CD14-positive monocyte (primary cell): ENCODE measurements around the gene RBM46. TPM values are rescaled to one million over a fixed set of nuclear protein-coding genes. Genes with fewer than 3 reads are reported as not detected.

ENCODE experiments used
- DNase-seq, 3 donors: peaks; one replicate each; pipeline ENCODE4 v3.0.0-alpha.2; 2011 to 2022
- H2AFZ ChIP-seq: 2 replicates; pipeline ENCODE4 v1.6.0; 2012; ENCODE audit warnings: mild to moderate bottlenecking, low read depth, low read length, inconsistent platforms; ENCODE audit not compliant: insufficient read depth, poor library complexity, severe bottlenecking
- H3K27ac ChIP-seq, 2 donors: 1 replicate in 1 of 2; 2 replicates in 1 of 2; pipeline ENCODE4 v1.5.1; 2012 to 2013; ENCODE audit warnings: low read length in 2 of 2, control low read depth in 1 of 2, inconsistent platforms in 1 of 2, low read depth in 1 of 2, mild to moderate bottlenecking in 1 of 2
- H3K27me3 ChIP-seq, 2 donors: one replicate each; pipeline versions ENCODE4 v1.6.0 to v1.6.1; 2011 to 2013; ENCODE audit warnings: low read length in 2 of 2; ENCODE audit not compliant: control insufficient read depth in 2 of 2, insufficient read depth in 2 of 2
- H3K36me3 ChIP-seq, 2 donors: replicated peaks in 1 of 2; 1 replicate in 1 of 2; 2 replicates in 1 of 2; pipeline versions ENCODE4 v1.5.1 to v1.6.1; 2012 to 2013; ENCODE audit warnings: low read length in 2 of 2, control low read depth in 1 of 2, inconsistent platforms in 1 of 2, mild to moderate bottlenecking in 1 of 2; ENCODE audit not compliant: insufficient read depth in 2 of 2, control insufficient read depth in 1 of 2
- H3K4me1 ChIP-seq, 2 donors: 1 replicate in 1 of 2; 2 replicates in 1 of 2; pipeline versions ENCODE4 v1.5.1 to v1.6.1; 2012 to 2013; ENCODE audit warnings: low read length in 2 of 2, control low read depth in 1 of 2, inconsistent platforms in 1 of 2, mild to moderate bottlenecking in 1 of 2, moderate library complexity in 1 of 2; ENCODE audit not compliant: insufficient read depth in 2 of 2, control insufficient read depth in 1 of 2
- H3K4me2 ChIP-seq: replicated peaks from 2 replicates; pipeline ENCODE3; 2012; ENCODE audit warnings: low read length, moderate library complexity, mild to moderate bottlenecking; ENCODE audit not compliant: poor library complexity, severe bottlenecking; ENCODE audit errors: extremely low read depth
- H3K4me3 ChIP-seq, 3 experiments: fragments of 200-600 bp in 1 of 3; sonication (generic) in 1 of 3; replicated peaks in 1 of 3; 1 replicate in 2 of 3; 2 replicates in 1 of 3; pipeline ENCODE4 v1.5.1; 2011 to 2013; ENCODE audit warnings: low read length in 3 of 3, mild to moderate bottlenecking in 3 of 3, control low read depth in 2 of 3, low read depth in 2 of 3, inconsistent platforms in 1 of 3, moderate library complexity in 1 of 3
- H3K79me2 ChIP-seq: 2 replicates; pipeline ENCODE4 v1.6.0; 2012; ENCODE audit warnings: mild to moderate bottlenecking, control low read depth, inconsistent platforms, low read length, moderate library complexity; ENCODE audit not compliant: insufficient read depth
- H3K9ac ChIP-seq: 2 replicates; pipeline ENCODE4 v1.6.0; 2017; ENCODE audit warnings: low read length, mild to moderate bottlenecking; ENCODE audit not compliant: insufficient read depth, poor library complexity, severe bottlenecking
- H3K9me3 ChIP-seq, 2 donors: replicated peaks in 1 of 2; 1 replicate in 1 of 2; 2 replicates in 1 of 2; pipeline versions ENCODE4 v1.5.1 to v1.6.1; 2012 to 2013; ENCODE audit warnings: low read length in 2 of 2, control low read depth in 1 of 2; ENCODE audit not compliant: control insufficient read depth in 1 of 2, insufficient read depth in 1 of 2
- H4K20me1 ChIP-seq: 2 replicates; pipeline ENCODE4 v1.6.0; 2012; ENCODE audit warnings: mild to moderate bottlenecking, low read length, control low read depth, moderate library complexity; ENCODE audit not compliant: insufficient read depth
- H3K27ac Mint-ChIP-seq, 7 donors: one replicate each; pipeline ENCODE4 v1.8.0; 2020; ENCODE audit warnings: mild to moderate bottlenecking in 7 of 7, mixed read lengths in 7 of 7, moderate library complexity in 6 of 7, inconsistent platforms in 2 of 7
- H3K27me3 Mint-ChIP-seq, 3 donors: one replicate each; pipeline ENCODE4 v1.8.0; 2021 to 2022; ENCODE audit warnings: low read depth in 3 of 3, mild to moderate bottlenecking in 3 of 3, mixed read lengths in 3 of 3, moderate library complexity in 3 of 3, inconsistent platforms in 1 of 3
- H3K36me3 Mint-ChIP-seq, 2 donors: one replicate each; pipeline ENCODE4 v1.8.0; 2020; ENCODE audit warnings: mixed read lengths in 2 of 2, inconsistent platforms in 1 of 2, mild to moderate bottlenecking in 1 of 2
- H3K4me1 Mint-ChIP-seq: one replicate; pipeline ENCODE4 v1.8.0; 2020; ENCODE audit warnings: mild to moderate bottlenecking, mixed read lengths
- H3K4me3 Mint-ChIP-seq, 2 donors: one replicate each; pipeline ENCODE4 v1.8.0; 2020; ENCODE audit warnings: mild to moderate bottlenecking in 2 of 2, mixed read lengths in 2 of 2, moderate library complexity in 1 of 2
- H3K9me3 Mint-ChIP-seq, 7 donors: one replicate each; pipeline ENCODE4 v1.8.0; 2020 to 2022; ENCODE audit warnings: mixed read lengths in 7 of 7, mild to moderate bottlenecking in 6 of 7, moderate library complexity in 6 of 7, inconsistent platforms in 2 of 7
- CTCF ChIP-seq: fragments of 200-600 bp; IDR thresholded peaks from one replicate; pipeline ENCODE4 v1.8.0; 2022; ENCODE audit warnings: antibody characterized with exemption, mild to moderate bottlenecking
- WGBS: methylation state at CpG from one replicate; pipeline ENCODE4 v1.1.5; 2013; ENCODE audit warnings: missing lambda C conversion rate; ENCODE audit not compliant: insufficient coverage; 5-methylcytosine and 5-hydroxymethylcytosine counted together
- intact Hi-C, 2 donors: fragments of 100-400 bp; cut with micrococcal nuclease; formaldehyde crosslinking; loops; one replicate each; pipeline versions ENCODE4 v1.15.0 to v1.15.1; 2023
- polyA plus RNA-seq, 3 donors: library from polyadenylated mRNA; depleted of rRNA in 1 of 3; unstranded in 2 of 3; stranded (reverse) in 1 of 3; fragments of 300-500 nt in 2 of 3; fragments of >200 nt in 1 of 3; fragmentation: Illumina TruSeq in 2 of 3; gene quantifications; 1 replicate in 2 of 3; 2 replicates in 1 of 3; pipeline ENCODE4 v1.2.3, GENCODE V29; 2012 to 2021

Gene RBM46
- polyA plus RNA-seq, 3 donors: 0.04 TPM; not detected in 2

GRCh38 chr4:154836513-154836912 lies 55.4 kb downstream of the RBM46 start:
- intact Hi-C loops: no loop called here

GRCh38 chr4:154838155-154838554 lies 57.1 kb downstream of the RBM46 start:
- Mint-ChIP-seq H3K27me3 (peaks cover 0 to 2% (median 0%) of the 10 kb centered on the region in 3 donors), H3K27ac (no peak overlapping the region), H3K4me3 (no peak overlapping the region), H3K9me3 (peaks cover 0 to 8% (median 5%) of the 10 kb centered on the region in 7 donors), H3K4me1 (no peaks in the 10 kb centered on the region), H3K36me3 (no peaks in the 10 kb centered on the region)
- H3K36me3 ChIP-seq: no peaks in the 10 kb centered on the region
- H4K20me1 ChIP-seq: no peaks in the 10 kb centered on the region
- WGBS: 100% methylated on average over 2 of the region's 3 CpGs
- intact Hi-C loops: no loop called here
- no peaks in the 10 kb centered on the region for H3K4me1 ChIP-seq
- H3K27me3 ChIP-seq: no peaks in the 10 kb centered on the region
- H3K79me2 ChIP-seq: no peaks in the 10 kb centered on the region
- no peak for TF ChIP-seq CTCF
- H3K9ac ChIP-seq: no peak overlapping the region
- peaks cover 0 to 9% of the 10 kb centered on the region in 2 donors for H3K9me3 ChIP-seq
- no peak overlapping the region for H3K4me3 ChIP-seq
- H3K4me2 ChIP-seq: no peak overlapping the region
- no peak overlapping the region for H3K27ac ChIP-seq
- no peak for DNase-seq
- no peak overlapping the region for H2AFZ ChIP-seq

More at GRCh38 chr4:154836513-154836912, 55.4 kb downstream of the RBM46 start:
- H3K27me3 ChIP-seq: no peaks in the 10 kb centered on the region
- no peaks in the 10 kb centered on the region for H4K20me1 ChIP-seq
- no peak for TF ChIP-seq CTCF
- H3K9me3 Mint-ChIP-seq: peaks cover 0 to 8% (median 5%) of the 10 kb centered on the region in 7 donors
- H3K4me3 Mint-ChIP-seq: no peak overlapping the region
- no peak overlapping the region for H3K27ac ChIP-seq
- no peak for DNase-seq
- no peak overlapping the region for H3K9ac ChIP-seq
- H3K36me3 ChIP-seq: no peaks in the 10 kb centered on the region
- H3K4me2 ChIP-seq: no peak overlapping the region
- no peak overlapping the region for H3K27ac Mint-ChIP-seq
- H3K36me3 Mint-ChIP-seq: no peaks in the 10 kb centered on the region
- H3K4me1 ChIP-seq: no peaks in the 10 kb centered on the region
- no CpG with 5 or more reads among the region's 3 CpGs for whole genome bisulfite sequencing
- H3K4me3 ChIP-seq: no peak overlapping the region
- H3K9me3 ChIP-seq: peaks cover 0 to 11% of the 10 kb centered on the region in 2 donors
- H3K27me3 Mint-ChIP-seq: peaks cover 0 to 2% (median 0%) of the 10 kb centered on the region in 3 donors
- no peaks in the 10 kb centered on the region for H3K79me2 ChIP-seq
- H3K4me1 Mint-ChIP-seq: no peaks in the 10 kb centered on the region
- H2AFZ ChIP-seq: no peak overlapping the region
